Measurements from ENCODE around the gene CCDC154.

Gene CCDC154

GRCh38 chr16:1427473-1428461, 16.6 kb downstream of the CCDC154 start:
- H3K9ac ChIP-seq (ENCODE audit: low read length), result no peak overlapping the region
- H3K4me2 ChIP-seq (ENCODE audit: low read length), result no peak overlapping the region
- no peaks in the 10 kb centered on the region for H3K79me2 ChIP-seq (ENCODE audit: control insufficient read depth, insufficient read depth, low read length)
- no peak overlapping the region for H2BK5ac ChIP-seq (ENCODE audit: low read length)
- no CpG with 5 or more reads among the region's 53 CpGs for WGBS (ENCODE audit: extremely low coverage, insufficient coverage, low lambda C conversion rate)
- H3K79me1 ChIP-seq (ENCODE audit: low read length), result no peaks in the 10 kb centered on the region
- H4K5ac ChIP-seq (ENCODE audit: low read length), result no peak overlapping the region
- no peaks in the 10 kb centered on the region for H3K27me3 ChIP-seq (ENCODE audit: insufficient read depth, low read length, poor library complexity)
- no peak for DNase-seq
- H3K4me1 ChIP-seq (ENCODE audit: control insufficient read depth, low read depth, low read length), result no peaks in the 10 kb centered on the region
- H3K56ac ChIP-seq (ENCODE audit: low read length), result no peak overlapping the region
- H3K4ac ChIP-seq (ENCODE audit: low read depth, low read length), result no peak overlapping the region
- H3K23ac ChIP-seq (ENCODE audit: low read length), result no peak overlapping the region
- H3K4me3 ChIP-seq (ENCODE audit: low read length), result no peak overlapping the region
- H2BK15ac ChIP-seq (replicated peaks; ENCODE audit: low read depth), result no peak overlapping the region
- H4K8ac ChIP-seq (ENCODE audit: low read depth, low read length), result no peak overlapping the region
- no peak overlapping the region for H2AK5ac ChIP-seq (ENCODE audit: low read length)
- no peak overlapping the region for H2BK120ac ChIP-seq (ENCODE audit: low read depth, low read length)
- H3K36me3 ChIP-seq (ENCODE audit: control insufficient read depth, insufficient read depth, low read length), result no peaks in the 10 kb centered on the region
- H3K27ac ChIP-seq (ENCODE audit: low read depth, low read length), result no peak overlapping the region
- H3K18ac ChIP-seq (ENCODE audit: low read length), result no peak overlapping the region

DNA sequence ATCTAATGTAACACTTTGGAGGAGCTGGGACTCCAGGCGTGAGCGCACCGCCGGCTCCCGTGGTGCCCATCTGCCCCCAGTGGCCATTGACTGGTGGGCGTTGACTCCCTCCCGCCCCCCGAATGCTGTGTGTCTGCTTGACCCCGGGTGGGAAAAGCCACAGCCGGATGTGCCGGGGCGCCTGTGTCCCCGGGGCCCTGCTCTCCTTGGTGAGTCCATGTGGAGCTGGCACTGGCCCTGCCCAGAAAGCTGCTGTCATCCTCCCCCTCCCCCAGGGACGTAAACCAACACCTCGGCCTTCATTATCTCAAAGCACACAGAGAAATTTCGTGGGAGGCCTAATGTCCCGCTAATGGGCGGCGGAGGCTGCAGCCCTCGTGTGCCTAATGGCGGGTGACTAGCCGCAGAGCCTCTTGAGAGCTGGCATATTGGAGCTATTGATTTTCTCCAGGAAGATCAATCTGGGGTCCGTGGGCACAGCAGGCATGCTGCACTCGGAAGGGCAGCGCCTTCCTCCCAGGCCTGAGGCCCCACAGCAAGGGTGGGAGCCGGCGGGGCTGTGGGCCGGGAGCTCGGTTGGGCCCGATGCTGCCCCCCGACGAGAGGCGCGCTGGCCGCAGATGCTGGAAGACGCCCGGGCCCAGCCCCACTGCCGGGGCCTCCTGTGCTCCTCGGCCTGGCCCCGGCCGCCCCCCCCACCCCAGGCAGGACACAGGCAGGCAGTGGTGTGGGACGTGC, 17.5 kb downstream of the CCDC154 start:
- no CpG with 5 or more reads among the region's 42 CpGs for WGBS (ENCODE audit: extremely low coverage, insufficient coverage, low lambda C conversion rate)
- H3K4ac ChIP-seq (ENCODE audit: low read depth, low read length), result no peak overlapping the region

GRCh38 chr16:1425616-1426370, 18.6 kb downstream of the CCDC154 start:
- no peak overlapping the region for H3K4ac ChIP-seq (ENCODE audit: low read depth, low read length)
- H3K23ac ChIP-seq (ENCODE audit: low read length), result no peak overlapping the region
- no peak for DNase-seq
- H3K36me3 ChIP-seq (ENCODE audit: control insufficient read depth, insufficient read depth, low read length), result no peaks in the 10 kb centered on the region
- no peak overlapping the region for H3K56ac ChIP-seq (ENCODE audit: low read length)
- no peak overlapping the region for H3K9ac ChIP-seq (ENCODE audit: low read length)
- H2AK5ac ChIP-seq (ENCODE audit: low read length), result no peak overlapping the region
- no peaks in the 10 kb centered on the region for H3K27me3 ChIP-seq (ENCODE audit: insufficient read depth, low read length, poor library complexity)
- no peak overlapping the region for H3K18ac ChIP-seq (ENCODE audit: low read length)
- no CpG with 5 or more reads among the region's 16 CpGs for WGBS (ENCODE audit: extremely low coverage, insufficient coverage, low lambda C conversion rate)
- H2BK120ac ChIP-seq (ENCODE audit: low read depth, low read length), result no peak overlapping the region
- H3K4me3 ChIP-seq (ENCODE audit: low read length), result no peak overlapping the region
- H3K27ac ChIP-seq (ENCODE audit: low read depth, low read length), result no peak overlapping the region
- no peak overlapping the region for H3K4me2 ChIP-seq (ENCODE audit: low read length)
- no peak overlapping the region for H2BK15ac ChIP-seq (replicated peaks; ENCODE audit: low read depth)
- no peaks in the 10 kb centered on the region for H3K79me2 ChIP-seq (ENCODE audit: control insufficient read depth, insufficient read depth, low read length)
- H3K4me1 ChIP-seq (ENCODE audit: control insufficient read depth, low read depth, low read length), result no peaks in the 10 kb centered on the region
- no peak overlapping the region for H4K8ac ChIP-seq (ENCODE audit: low read depth, low read length)
- H4K5ac ChIP-seq (ENCODE audit: low read length), result no peak overlapping the region
- no peak overlapping the region for H2BK5ac ChIP-seq (ENCODE audit: low read length)
- H3K79me1 ChIP-seq (ENCODE audit: low read length), result no peaks in the 10 kb centered on the region

More for the DNA sequence above, 17.5 kb downstream of the CCDC154 start:
- Histone ChIP-seq H3K56ac (ENCODE audit: low read length) (no peak overlapping the region), H2BK5ac (ENCODE audit: low read length) (no peak overlapping the region), H3K9ac (ENCODE audit: low read length) (no peak overlapping the region), H3K27me3 (ENCODE audit: insufficient read depth, low read length, poor library complexity) (no peaks in the 10 kb centered on the region), H3K79me2 (ENCODE audit: control insufficient read depth, insufficient read depth, low read length) (no peaks in the 10 kb centered on the region), H4K5ac (ENCODE audit: low read length) (no peak overlapping the region), H2BK120ac (ENCODE audit: low read depth, low read length) (no peak overlapping the region), H3K4me1 (ENCODE audit: control insufficient read depth, low read depth, low read length) (no peaks in the 10 kb centered on the region), H2AK5ac (ENCODE audit: low read length) (no peak overlapping the region), H3K23ac (ENCODE audit: low read length) (no peak overlapping the region), H4K8ac (ENCODE audit: low read depth, low read length) (no peak overlapping the region), H3K4me3 (ENCODE audit: low read length) (no peak overlapping the region), H3K27ac (ENCODE audit: low read depth, low read length) (no peak overlapping the region), H3K4me2 (ENCODE audit: low read length) (no peak overlapping the region), H2BK15ac (replicated peaks; ENCODE audit: low read depth) (no peak overlapping the region), H3K18ac (ENCODE audit: low read length) (no peak overlapping the region), H3K36me3 (ENCODE audit: control insufficient read depth, insufficient read depth, low read length) (no peaks in the 10 kb centered on the region), H3K79me1 (ENCODE audit: low read length) (no peaks in the 10 kb centered on the region)
- peak; percentile 51 for DNase-seq

DNA sequence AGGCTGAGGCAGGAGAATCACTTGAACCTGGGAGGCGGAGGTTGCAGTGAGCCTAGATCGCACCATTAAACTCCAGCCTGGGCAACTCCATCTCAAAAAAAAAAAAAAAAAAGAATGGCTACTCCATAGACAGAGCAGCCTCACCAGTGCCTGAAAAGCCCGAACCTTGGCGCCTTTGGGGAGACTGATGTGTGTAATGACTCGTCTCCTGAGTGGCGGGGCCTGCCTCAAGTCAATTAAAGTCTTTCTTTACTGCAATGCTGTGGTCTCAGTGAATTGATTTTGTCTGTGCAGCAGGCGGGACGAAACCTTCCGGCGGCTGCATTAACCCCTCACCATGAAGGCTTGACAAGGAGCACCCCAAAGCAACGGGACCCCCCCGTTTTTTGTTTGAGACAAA, 20.3 kb downstream of the CCDC154 start:
- Histone ChIP-seq H3K4ac (ENCODE audit: low read depth, low read length) (no peak overlapping the region), H3K9ac (ENCODE audit: low read length) (no peak overlapping the region), H2AK5ac (ENCODE audit: low read length) (no peak overlapping the region), H3K4me3 (ENCODE audit: low read length) (no peak overlapping the region), H4K5ac (ENCODE audit: low read length) (no peak overlapping the region), H3K27me3 (ENCODE audit: insufficient read depth, low read length, poor library complexity) (no peaks in the 10 kb centered on the region), H3K56ac (ENCODE audit: low read length) (no peak overlapping the region), H3K4me2 (ENCODE audit: low read length) (no peak overlapping the region), H4K8ac (ENCODE audit: low read depth, low read length) (no peak overlapping the region), H2BK5ac (ENCODE audit: low read length) (no peak overlapping the region), H3K4me1 (ENCODE audit: control insufficient read depth, low read depth, low read length) (peaks cover 2% of the 10 kb centered on the region), H3K18ac (ENCODE audit: low read length) (no peak overlapping the region), H2BK120ac (ENCODE audit: low read depth, low read length) (no peak overlapping the region), H3K79me2 (ENCODE audit: control insufficient read depth, insufficient read depth, low read length) (peaks cover 9% of the 10 kb centered on the region), H2BK15ac (replicated peaks; ENCODE audit: low read depth) (no peak overlapping the region), H3K79me1 (ENCODE audit: low read length) (peaks cover 7% of the 10 kb centered on the region), H3K27ac (ENCODE audit: low read depth, low read length) (no peak overlapping the region), H3K36me3 (ENCODE audit: control insufficient read depth, insufficient read depth, low read length) (no peaks in the 10 kb centered on the region), H3K23ac (ENCODE audit: low read length) (no peak overlapping the region)
- no CpG with 5 or more reads among the region's 12 CpGs for WGBS (ENCODE audit: extremely low coverage, insufficient coverage, low lambda C conversion rate)
- DNase-seq, result no peak

GRCh38 chr16:1422076-1422475, 22.3 kb downstream of the CCDC154 start:
- Histone ChIP-seq H3K79me2 (ENCODE audit: control insufficient read depth, insufficient read depth, low read length) (peaks cover 12% of the 10 kb centered on the region), H3K23ac (ENCODE audit: low read length) (no peak overlapping the region), H4K8ac (ENCODE audit: low read depth, low read length) (no peak overlapping the region), H3K27ac (ENCODE audit: low read depth, low read length) (no peak overlapping the region), H3K79me1 (ENCODE audit: low read length) (peaks cover 10% of the 10 kb centered on the region), H4K5ac (ENCODE audit: low read length) (no peak overlapping the region), H3K4me2 (ENCODE audit: low read length) (no peak overlapping the region), H2AK5ac (ENCODE audit: low read length) (no peak overlapping the region), H3K36me3 (ENCODE audit: control insufficient read depth, insufficient read depth, low read length) (no peaks in the 10 kb centered on the region), H3K9ac (ENCODE audit: low read length) (no peak overlapping the region), H3K4ac (ENCODE audit: low read depth, low read length) (no peak overlapping the region), H2BK5ac (ENCODE audit: low read length) (no peak overlapping the region), H3K4me1 (ENCODE audit: control insufficient read depth, low read depth, low read length) (peaks cover 2% of the 10 kb centered on the region), H2BK120ac (ENCODE audit: low read depth, low read length) (no peak overlapping the region), H3K4me3 (ENCODE audit: low read length) (no peak overlapping the region), H2BK15ac (replicated peaks; ENCODE audit: low read depth) (no peak overlapping the region), H3K18ac (ENCODE audit: low read length) (no peak overlapping the region), H3K27me3 (ENCODE audit: insufficient read depth, low read length, poor library complexity) (no peaks in the 10 kb centered on the region), H3K56ac (ENCODE audit: low read length) (no peak overlapping the region)
- DNase-seq, result no peak
- WGBS (ENCODE audit: extremely low coverage, insufficient coverage, low lambda C conversion rate), result no CpG with 5 or more reads among the region's 10 CpGs
